Lower lobe of right lung (tissue), 2 donors: Measurements from ENCODE around the gene ARHGAP24. TPM values are rescaled to one million over a fixed set of nuclear protein-coding genes. Genes with fewer than 3 reads are reported as not detected.

Experiments
- ATAC-seq, 2 donors: fragments of 200-7000 bp; cut with Tn5 transposase; one replicate each; pipeline ENCODE4 v1.9.1; 2020 to 2022; ENCODE audit warnings: mild to moderate bottlenecking in 2 of 2, moderate library complexity in 2 of 2
- DNase-seq: peaks from one replicate; pipeline ENCODE4 v3.0.0-alpha.2; 2020
- H3K27ac ChIP-seq: fragments of 200-600 bp; one replicate; pipeline ENCODE4 v1.8.0; 2022
- H3K27me3 ChIP-seq: fragments of 200-600 bp; one replicate; pipeline ENCODE4 v1.8.0; 2022; ENCODE audit warnings: low read depth
- H3K36me3 ChIP-seq: fragments of 200-600 bp; one replicate; pipeline ENCODE4 v1.8.0; 2022; ENCODE audit warnings: mild to moderate bottlenecking
- H3K4me1 ChIP-seq: fragments of 200-600 bp; one replicate; pipeline ENCODE4 v1.8.0; 2022
- H3K4me3 ChIP-seq: fragments of 200-600 bp; one replicate; pipeline ENCODE4 v1.8.0; 2022; ENCODE audit warnings: mild to moderate bottlenecking
- H3K9me3 ChIP-seq: fragments of 200-600 bp; one replicate; pipeline ENCODE4 v1.8.0; 2022
- CTCF ChIP-seq: fragments of 200-600 bp; IDR thresholded peaks from one replicate; pipeline ENCODE4 v1.8.0; 2022; ENCODE audit warnings: antibody characterized with exemption, mild to moderate bottlenecking
- intact Hi-C: fragments of 100-400 bp; cut with DNase I; formaldehyde crosslinking; loops from one replicate; pipeline ENCODE4 v1.11.0; 2022
- total RNA-seq: library from RNA; stranded (reverse); fragmentation: NEBNext Ultra II Directional; extraction: Animal tissue kit (Norgen Biotek cat#: 25700); gene quantifications from one replicate; pipeline ENCODE4 v1.2.1, GENCODE V29; 2021
- donor health status: DM: no; HTN: yes; CAD: no; lungs with severe emphysema.

ARHGAP24 gene
- total RNA-seq, 1 donor from 2014 or later, result 28.7 TPM

- Histone ChIP-seq H3K27me3 (no peaks in the 10 kb centered on the region), H3K36me3 (no peaks in the 10 kb centered on the region), H3K4me3 (no peak overlapping the region), H3K9me3 (no peaks in the 10 kb centered on the region), H3K4me1 (peaks cover 10% of the 10 kb centered on the region), H3K27ac (no peak overlapping the region)
- ATAC-seq (no peak), DNase-seq (no peak)
- intact Hi-C loops, result no loop called here
- TF ChIP-seq CTCF, result no peak
Observed at GRCh38 chr4:85790582-85790981, 315.6 kb downstream of the ARHGAP24 start.

- Histone ChIP-seq H3K4me1 (peaks cover 10% of the 10 kb centered on the region), H3K4me3 (no peak overlapping the region), H3K9me3 (no peaks in the 10 kb centered on the region), H3K27me3 (no peaks in the 10 kb centered on the region), H3K36me3 (no peaks in the 10 kb centered on the region), H3K27ac (no peak overlapping the region)
- DNase-seq (no peak), ATAC-seq (no peak)
- intact Hi-C loops, result no loop called here
- TF ChIP-seq CTCF, result no peak
Observed at GRCh38 chr4:85792376-85793232, 317.7 kb downstream of the ARHGAP24 start.

GRCh38 chr4:85793233-85793585, 318.3 kb downstream of the ARHGAP24 start:
- no peak for TF ChIP-seq CTCF
- Histone ChIP-seq H3K27me3 (no peaks in the 10 kb centered on the region), H3K9me3 (no peaks in the 10 kb centered on the region), H3K27ac (no peak overlapping the region), H3K4me3 (no peak overlapping the region), H3K4me1 (peaks cover 10% of the 10 kb centered on the region), H3K36me3 (no peaks in the 10 kb centered on the region)
- DNase-seq (no peak), ATAC-seq (no peak)
- intact Hi-C loops, result no loop called here

GRCh38 chr4:85798012-85798770, 323.2 kb downstream of the ARHGAP24 start:
- no peaks in the 10 kb centered on the region for H3K9me3 ChIP-seq
- H3K27ac ChIP-seq, result no peak overlapping the region
- H3K4me3 ChIP-seq, result no peak overlapping the region
- no peaks in the 10 kb centered on the region for H3K27me3 ChIP-seq
- TF ChIP-seq CTCF, result no peak
- intact Hi-C loops, result no loop called here
- no peak for DNase-seq
- H3K4me1 ChIP-seq, result peaks cover 2% of the 10 kb centered on the region
- no peaks in the 10 kb centered on the region for H3K36me3 ChIP-seq
- ATAC-seq, result peak; percentile 11 to 37

- TF ChIP-seq CTCF, result no peak
- no peaks in the 10 kb centered on the region for H3K36me3 ChIP-seq
- intact Hi-C loops, result no loop called here
Observed at GRCh38 chr4:85803856-85804255, 328.9 kb downstream of the ARHGAP24 start.

More at GRCh38 chr4:85803856-85804255, 328.9 kb downstream of the ARHGAP24 start:
- Histone ChIP-seq H3K27me3 (no peaks in the 10 kb centered on the region), H3K4me3 (no peak overlapping the region), H3K9me3 (no peaks in the 10 kb centered on the region), H3K4me1 (no peaks in the 10 kb centered on the region), H3K27ac (no peak overlapping the region)
- no peak for ATAC-seq
- no peak for DNase-seq
